Loucy (cell line): ENCODE measurements around the gene GNA12.

Experiments
- H2AFZ ChIP-seq: fragments of 200-600 bp; sonication (generic); 2 replicates; pipeline ENCODE4 v1.6.0; 2016; ENCODE audit warnings: antibody characterized with exemption, mild to moderate bottlenecking, low read length, moderate library complexity
- H3F3A ChIP-seq: fragments of 200-600 bp; 2 replicates; pipeline ENCODE4 v1.6.0; 2016; ENCODE audit warnings: antibody characterized with exemption, low read depth, mild to moderate bottlenecking
- H3K27me3 ChIP-seq: fragments of 200-600 bp; sonication (generic); 2 replicates; pipeline ENCODE4 v1.6.1; 2014; ENCODE audit warnings: low read length, mild to moderate bottlenecking; ENCODE audit not compliant: insufficient read depth, poor library complexity, severe bottlenecking
- H3K36me3 ChIP-seq: fragments of 200-600 bp; sonication (generic); 2 replicates; pipeline ENCODE4 v1.6.1; 2016; ENCODE audit warnings: low read length; ENCODE audit not compliant: insufficient read depth
- H3K4me1 ChIP-seq: fragments of 200-600 bp; sonication (generic); 2 replicates; pipeline ENCODE4 v1.5.1; 2014; ENCODE audit warnings: low read length, mild to moderate bottlenecking; ENCODE audit not compliant: insufficient read depth, poor library complexity, severe bottlenecking
- H3K4me2 ChIP-seq: fragments of 200-600 bp; sonication (generic); 2 replicates; pipeline ENCODE4 v1.6.0; 2014; ENCODE audit warnings: antibody characterized with exemption, low read length, low read depth, mild to moderate bottlenecking; ENCODE audit not compliant: poor library complexity, severe bottlenecking
- H3K4me3 ChIP-seq: fragments of 200-600 bp; sonication (generic); 2 replicates; pipeline ENCODE4 v1.5.1; 2014; ENCODE audit warnings: low read length, mild to moderate bottlenecking, mixed read lengths; ENCODE audit not compliant: poor library complexity, severe bottlenecking
- H3K79me2 ChIP-seq: fragments of 200-600 bp; sonication (generic); 2 replicates; pipeline ENCODE4 v1.6.1; 2014; ENCODE audit warnings: low read length; ENCODE audit not compliant: insufficient read depth
- H3K9ac ChIP-seq: fragments of 200-600 bp; sonication (generic); 2 replicates; pipeline ENCODE4 v1.6.0; 2014; ENCODE audit warnings: mild to moderate bottlenecking, low read depth, low read length, moderate library complexity; ENCODE audit not compliant: poor library complexity, severe bottlenecking
- H3K9me2 ChIP-seq: fragments of 200-600 bp; sonication (generic); replicated peaks from 2 replicates; pipeline ENCODE4 v1.6.1; 2016; ENCODE audit warnings: low read depth, low read length, mixed read lengths
- H3K9me3 ChIP-seq: fragments of 200-600 bp; sonication (generic); 2 replicates; pipeline ENCODE4 v1.6.1; 2014; ENCODE audit warnings: mild to moderate bottlenecking, antibody characterized with exemption, low read length, low read depth; ENCODE audit not compliant: insufficient read depth
- H4K20me1 ChIP-seq: fragments of 200-600 bp; sonication (generic); 2 replicates; pipeline ENCODE4 v1.6.0; 2014; ENCODE audit warnings: antibody characterized with exemption, low read length, mild to moderate bottlenecking; ENCODE audit not compliant: insufficient read depth, poor library complexity, severe bottlenecking
- CTCF ChIP-seq: fragments of 200-600 bp; sonication (generic); conservative IDR thresholded peaks from 2 replicates; pipeline ENCODE4 v1.5.1; 2014; ENCODE audit warnings: mild to moderate bottlenecking, antibody characterized with exemption, low read length
- EZH2phosphoT487 ChIP-seq: fragments of 200-600 bp; IDR thresholded peaks from 2 replicates; pipeline ENCODE4 v1.6.1; 2018; ENCODE audit warnings: antibody characterized with exemption, mild to moderate bottlenecking, moderate library complexity, borderline replicate concordance

GNA12 gene

GRCh38 chr7:2705371-2706096 is 138.6 kb downstream of the GNA12 start:
- Histone ChIP-seq H3K9me2 (no peaks in the 10 kb centered on the region), H3K4me1 (peaks cover 75% of the 10 kb centered on the region), H2AFZ (no peak overlapping the region), H3K4me3 (no peak overlapping the region), H3K9me3 (no peaks in the 10 kb centered on the region), H3F3A (no peaks in the 10 kb centered on the region; the same call in 1 of the 2 replicates), H3K27me3 (no peaks in the 10 kb centered on the region), H3K4me2 (no peak overlapping the region), H4K20me1 (no peaks in the 10 kb centered on the region), H3K36me3 (no peaks in the 10 kb centered on the region), H3K9ac (peak overlapping the region; percentile 22), H3K79me2 (peaks cover 18% of the 10 kb centered on the region; the same call in 1 of the 2 replicates)
- TF ChIP-seq CTCF, result no peak
- TF ChIP-seq EZH2phosphoT487, result no peak

- Histone ChIP-seq H3K27me3 (no peaks in the 10 kb centered on the region), H3K9me2 (no peaks in the 10 kb centered on the region), H3K4me3 (no peak overlapping the region), H3K79me2 (peaks cover 25% of the 10 kb centered on the region; the same call in 1 of the 2 replicates), H3F3A (peaks cover 16% of the 10 kb centered on the region), H3K4me1 (peaks cover 74% of the 10 kb centered on the region), H3K4me2 (peak overlapping the region; percentile 52), H3K36me3 (no peaks in the 10 kb centered on the region), H2AFZ (no peak overlapping the region), H3K9ac (peak overlapping the region; percentile 93), H4K20me1 (no peaks in the 10 kb centered on the region), H3K9me3 (no peaks in the 10 kb centered on the region)
- TF ChIP-seq CTCF, result no peak
- TF ChIP-seq EZH2phosphoT487, result no peak
Measured at GRCh38 chr7:2702594-2702957, 141.5 kb downstream of the GNA12 start.

GRCh38 chr7:2701832-2702593 is 142.1 kb downstream of the GNA12 start:
- peak overlapping the region; percentile 11 for H3K4me3 ChIP-seq
- no peaks in the 10 kb centered on the region for H4K20me1 ChIP-seq
- H3K9ac ChIP-seq, result peak overlapping the region; percentile 93
- peaks cover 20% of the 10 kb centered on the region for H3F3A ChIP-seq
- H2AFZ ChIP-seq, result no peak overlapping the region
- peaks cover 74% of the 10 kb centered on the region for H3K4me1 ChIP-seq
- H3K36me3 ChIP-seq, result no peaks in the 10 kb centered on the region
- H3K4me2 ChIP-seq, result peak overlapping the region; percentile 52
- H3K9me2 ChIP-seq, result no peaks in the 10 kb centered on the region
- peaks cover 25% of the 10 kb centered on the region; the same call in 1 of the 2 replicates for H3K79me2 ChIP-seq
- H3K27me3 ChIP-seq, result no peaks in the 10 kb centered on the region
- no peak for TF ChIP-seq EZH2phosphoT487
- no peak for TF ChIP-seq CTCF
- H3K9me3 ChIP-seq, result no peaks in the 10 kb centered on the region
